GM03348 (cell line): Measurements from ENCODE around the gene CLIC2.

Experiments
- DNase-seq: peaks from one replicate; pipeline ENCODE4 v3.0.0; 2012; ENCODE audit warnings: low spot score

The CLIC2 gene

GRCh38 chrX:155262970-155263754 lies 71.3 kb downstream of the CLIC2 start:
- no peak for DNase-seq

GRCh38 chrX:155259752-155260151 lies 74.7 kb downstream of the CLIC2 start:
- DNase-seq = no peak

GRCh38 chrX:155251391-155251790 lies 83.0 kb downstream of the CLIC2 start:
- DNase-seq = no peak

DNA sequence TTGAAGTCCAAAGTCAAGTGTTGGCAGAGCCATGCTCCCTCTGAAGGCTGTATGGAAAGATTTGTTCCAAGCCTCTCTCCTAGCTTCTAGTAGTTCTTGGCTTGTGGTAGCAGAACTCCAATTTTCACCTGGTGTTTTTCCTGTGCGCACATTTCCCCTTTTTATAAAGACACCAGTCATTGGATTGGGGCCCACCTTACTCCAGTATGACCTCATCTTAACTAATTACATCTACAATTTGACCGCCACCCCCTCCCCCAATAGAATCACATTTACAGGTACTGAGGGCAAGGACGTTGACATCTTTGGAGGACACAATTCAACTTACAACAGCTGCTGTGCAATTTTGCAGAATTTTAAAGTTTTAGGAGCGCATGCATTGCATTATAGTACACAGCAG lies 86.9 kb downstream of the CLIC2 start:
- DNase-seq = no peak

DNA sequence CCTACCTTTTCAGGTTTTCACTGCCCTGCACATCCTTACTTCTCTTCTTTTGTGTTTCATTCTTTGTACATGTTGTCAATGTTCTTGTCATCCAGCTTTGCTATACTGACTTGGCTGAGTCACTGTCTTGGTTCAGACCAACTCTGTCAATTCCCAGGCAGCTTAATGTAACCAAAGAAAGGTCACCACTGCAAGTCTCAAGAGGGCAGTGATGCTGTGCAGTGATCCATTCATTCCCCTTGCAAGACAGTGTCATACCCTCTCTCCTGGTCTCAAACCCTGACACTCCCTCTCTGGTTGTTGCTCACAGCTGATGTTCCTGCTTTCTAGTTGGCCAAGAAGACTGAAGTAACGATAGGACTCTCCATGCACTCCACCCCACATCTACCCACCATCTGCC lies 87.7 kb downstream of the CLIC2 start:
- no peak for DNase-seq

DNA sequence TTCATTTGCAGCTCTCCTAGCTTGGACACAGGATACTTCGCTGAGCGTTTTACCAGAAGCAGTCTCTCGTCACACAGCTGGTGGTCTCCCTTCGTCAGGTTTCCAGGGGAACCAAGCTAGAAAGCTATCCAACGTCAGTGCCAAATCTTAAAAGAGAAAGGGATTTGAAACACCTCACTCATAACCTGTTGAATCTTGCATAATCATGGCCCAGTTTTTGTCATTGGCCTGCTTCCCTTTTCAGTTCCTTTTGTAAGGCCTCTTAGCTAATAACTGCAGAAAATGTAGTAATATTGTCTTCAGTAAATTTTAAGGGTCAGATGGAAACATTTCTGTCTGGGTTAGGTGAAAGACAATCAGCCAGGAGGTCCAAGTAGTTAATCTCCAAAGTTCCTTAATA lies 92.1 kb downstream of the CLIC2 start:
- DNase-seq = no peak

DNA sequence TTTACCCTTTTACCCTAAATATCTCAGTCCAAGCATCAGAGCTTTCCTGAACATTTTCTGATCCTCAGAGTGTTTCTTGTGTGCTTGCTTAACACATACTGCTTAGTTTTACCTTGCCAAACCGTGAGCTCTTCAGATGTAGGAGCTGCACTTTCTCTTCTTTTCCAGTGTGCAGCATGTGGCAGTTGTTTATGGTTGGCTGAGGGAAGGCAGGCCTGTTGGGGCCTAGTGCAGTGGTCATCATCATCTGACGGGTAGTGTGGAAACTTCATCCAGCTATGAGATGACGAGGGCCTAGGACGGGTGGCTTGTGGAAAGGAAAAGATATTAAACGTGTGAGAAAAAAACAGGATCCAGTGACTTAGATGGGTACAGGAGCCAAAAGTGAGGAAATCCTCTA lies 96.7 kb downstream of the CLIC2 start:
- DNase-seq = no peak

DNA sequence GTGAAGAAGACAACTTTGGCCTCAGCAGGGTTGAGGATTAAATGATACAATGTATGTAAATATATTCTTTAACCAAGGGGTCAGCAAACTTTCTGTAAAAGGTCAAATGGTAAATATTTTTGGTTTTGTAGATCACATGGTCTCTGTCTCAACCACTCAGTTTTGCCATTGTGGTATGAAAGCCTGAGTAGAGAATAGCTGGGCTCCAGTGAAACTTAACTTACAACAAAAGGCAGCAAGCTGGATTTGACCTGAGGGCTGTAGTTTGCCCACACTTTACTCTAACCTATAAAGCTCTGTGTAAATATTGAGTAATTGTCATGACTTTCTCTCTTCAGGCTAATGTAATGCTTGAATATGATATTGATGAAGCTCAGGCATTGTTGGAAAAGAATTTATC lies 98.5 kb downstream of the CLIC2 start:
- no peak for DNase-seq

DNA sequence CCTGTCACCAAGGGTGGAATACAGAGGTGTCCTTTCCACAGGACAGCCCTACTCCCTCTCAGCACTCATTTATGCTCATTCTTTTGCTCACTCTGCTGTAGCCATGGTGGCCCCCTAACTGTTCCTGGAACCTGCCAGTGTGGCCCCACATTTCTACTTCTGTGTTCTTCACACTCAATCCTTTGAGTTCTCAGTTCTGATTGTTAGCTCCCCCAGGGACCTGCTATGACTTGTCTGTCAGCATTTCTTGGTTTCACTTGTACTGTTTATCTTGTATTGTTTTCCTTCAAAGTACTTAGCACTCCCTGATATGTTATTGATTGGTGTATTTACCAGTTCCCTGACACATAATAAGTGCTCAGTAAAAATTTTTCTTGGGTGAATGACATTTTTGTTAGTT lies 103.3 kb downstream of the CLIC2 start:
- no peak for DNase-seq
